HG02798 (cell line): ENCODE data around the gene NINL.

Source experiments
- ATAC-seq: cut with Tn5 transposase; IDR thresholded peaks from one replicate; pipeline ENCODE4 v1.9.1; 2021; ENCODE audit warnings: mild to moderate bottlenecking; ENCODE audit not compliant: unreplicated experiment, poor library complexity

NINL gene

DNA sequence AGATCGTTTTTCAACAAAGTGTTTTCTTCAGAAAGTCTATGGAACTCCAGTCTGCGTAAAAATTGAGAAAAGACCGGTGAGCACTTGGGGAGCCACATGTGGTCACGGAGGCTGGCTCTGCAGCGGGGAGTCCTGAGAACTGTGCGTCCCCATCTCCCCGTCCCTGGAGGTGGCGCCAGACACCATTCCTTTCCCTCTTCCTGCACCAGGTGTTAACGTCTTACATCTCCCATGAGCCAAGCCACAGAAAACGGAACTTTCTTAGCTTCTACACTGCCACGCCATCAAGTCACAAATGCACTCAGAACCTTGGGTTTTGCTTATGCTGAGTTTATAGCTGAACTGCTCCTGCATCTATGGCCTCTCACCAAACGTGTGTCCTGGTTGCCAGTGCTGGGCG, 115.3 kb downstream of the NINL start:
- peak; percentile 89 for ATAC-seq

DNA sequence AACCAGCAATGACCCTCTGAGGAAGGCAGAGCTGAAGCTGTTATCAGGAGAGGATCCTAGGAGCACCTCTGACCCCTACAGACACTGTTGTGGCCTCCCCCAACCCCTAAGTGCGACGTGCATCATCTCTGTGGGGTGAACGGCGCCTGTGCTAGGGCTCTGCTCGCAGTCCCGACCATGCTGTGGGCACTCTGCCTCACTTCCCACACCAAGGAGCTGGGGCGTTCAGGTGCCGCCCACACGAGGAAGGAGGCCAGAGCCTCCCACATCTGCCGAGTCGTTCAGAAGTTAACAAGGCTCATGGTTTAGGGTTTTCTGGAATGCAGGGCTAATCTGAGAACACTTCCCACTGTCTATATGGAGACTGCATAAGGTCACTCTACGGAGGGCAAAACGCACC, 115.8 kb downstream of the NINL start:
- no peak for ATAC-seq

DNA sequence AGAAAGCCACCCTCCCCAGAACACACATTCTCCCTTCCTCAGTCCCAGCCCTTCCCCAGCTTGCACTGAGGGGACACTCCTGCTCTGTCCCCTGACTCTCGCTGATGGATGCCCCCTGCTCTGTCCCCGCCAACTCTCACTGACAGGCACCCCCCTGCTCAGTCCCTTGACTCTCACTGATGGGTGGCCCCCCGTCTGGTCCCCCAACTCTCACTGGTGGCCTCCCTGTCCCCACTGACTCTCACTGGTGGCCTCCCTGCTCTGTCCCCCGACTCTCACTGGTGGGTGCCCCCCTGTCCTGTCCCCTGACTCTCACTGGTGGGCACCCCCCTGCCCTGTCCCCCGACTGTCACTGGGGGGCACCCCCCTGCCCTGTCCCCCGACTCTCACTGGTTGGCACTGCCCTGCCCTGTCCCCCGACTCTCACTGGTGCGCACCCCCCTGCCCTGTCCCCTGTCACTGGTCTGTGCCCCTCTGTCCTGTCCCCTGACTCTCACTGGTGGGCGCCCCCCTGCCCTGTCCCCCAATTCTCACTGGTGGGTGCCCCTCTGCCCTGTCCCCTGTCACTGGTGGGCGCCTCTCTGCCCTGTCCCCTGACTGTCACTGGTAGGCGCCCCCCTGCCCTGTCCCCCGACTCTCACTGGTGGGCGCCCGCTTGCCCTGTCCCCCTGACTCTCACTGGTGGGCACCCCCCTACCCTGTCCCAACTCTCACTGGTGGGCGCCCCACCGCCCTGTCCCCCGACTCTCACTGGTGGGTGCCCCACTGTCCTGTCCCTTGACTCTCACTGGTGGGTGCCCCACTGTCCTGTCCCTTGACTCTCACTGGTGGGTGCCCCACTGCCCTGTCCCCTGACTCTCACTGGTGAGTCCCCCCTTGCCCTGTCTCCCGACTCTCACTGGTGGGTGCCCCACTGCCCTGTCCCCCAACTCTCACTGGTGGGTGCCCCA, 116.9 kb downstream of the NINL start:
- no peak for ATAC-seq

DNA sequence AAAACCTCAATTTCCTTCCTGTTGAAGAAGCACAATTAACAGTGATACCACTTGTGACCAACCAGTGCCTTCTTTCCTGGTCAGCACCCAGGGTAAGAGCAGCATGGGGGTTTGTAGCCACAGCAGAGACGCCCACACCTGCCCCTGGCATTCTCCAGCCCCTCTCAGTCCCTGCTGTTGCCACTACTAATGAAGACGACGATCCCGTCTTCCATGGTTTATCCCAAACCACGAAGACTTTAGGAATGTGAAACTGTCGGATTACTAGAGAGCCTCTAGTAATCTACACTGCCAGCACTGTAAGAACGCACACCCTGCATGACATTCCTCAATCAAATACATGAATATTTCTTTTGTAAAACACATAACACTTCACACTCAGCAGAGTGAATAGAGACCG, 117.9 kb downstream of the NINL start:
- no peak for ATAC-seq

DNA sequence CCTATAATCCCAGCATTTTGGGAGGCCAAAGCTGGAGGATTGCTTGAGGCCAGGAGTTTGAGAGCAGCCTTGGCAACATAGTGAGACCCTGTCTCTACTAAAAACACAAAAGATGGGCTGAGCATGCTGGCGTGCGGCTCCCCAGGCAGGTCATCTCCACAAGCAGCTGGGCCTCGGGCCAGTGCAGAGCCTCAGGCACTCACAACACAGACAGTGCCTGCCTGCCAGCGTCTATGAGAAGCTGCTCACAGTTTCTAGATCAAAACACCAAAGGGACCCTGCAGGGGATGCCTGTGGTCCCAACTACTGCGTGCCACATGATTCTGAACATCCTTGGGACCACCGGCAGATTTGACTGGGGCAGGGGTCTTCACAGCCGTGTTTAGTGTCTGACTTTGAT, 118.5 kb downstream of the NINL start:
- ATAC-seq = no peak

DNA sequence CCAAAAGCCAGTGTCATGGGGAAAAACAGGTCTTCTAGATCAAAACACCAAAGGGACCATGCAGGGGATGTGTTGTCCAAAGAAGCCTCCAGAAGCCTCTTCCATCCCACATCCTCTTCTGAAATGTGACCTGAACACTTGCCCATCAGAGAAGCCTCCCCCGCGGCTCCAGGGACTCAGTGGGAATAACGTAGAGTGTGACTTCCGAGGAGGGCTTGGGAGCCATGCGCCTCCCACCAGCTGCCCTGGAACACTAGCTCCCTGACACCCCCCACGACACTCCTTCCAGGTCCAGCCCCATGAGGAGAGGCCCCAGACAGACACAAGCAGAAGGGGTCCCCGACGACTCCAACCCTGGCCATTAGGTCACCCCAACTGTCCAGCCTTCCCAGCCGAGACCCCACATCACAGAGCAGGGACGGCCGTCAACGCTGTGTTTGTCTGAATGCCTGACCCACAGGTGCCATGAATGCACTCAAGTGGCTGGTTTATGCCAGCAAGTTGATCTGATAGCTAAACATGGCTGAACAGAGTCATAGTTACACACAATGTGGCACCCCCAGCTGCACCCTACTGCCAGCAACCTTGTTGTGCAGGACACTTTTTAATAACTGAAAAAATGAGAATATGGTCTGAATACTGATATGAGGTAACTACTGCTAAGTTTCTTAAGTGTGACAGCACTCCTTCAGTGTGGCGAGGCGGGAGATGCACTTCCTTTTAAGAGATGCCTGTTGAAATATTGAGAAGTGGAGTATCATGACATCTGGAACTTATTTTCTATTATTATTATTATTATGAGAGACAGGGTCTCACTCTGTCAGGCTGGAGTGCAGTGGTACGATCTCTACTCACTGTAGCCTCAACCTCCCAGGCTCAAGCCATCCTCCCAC, 119.8 kb downstream of the NINL start:
- ATAC-seq = no peak

DNA sequence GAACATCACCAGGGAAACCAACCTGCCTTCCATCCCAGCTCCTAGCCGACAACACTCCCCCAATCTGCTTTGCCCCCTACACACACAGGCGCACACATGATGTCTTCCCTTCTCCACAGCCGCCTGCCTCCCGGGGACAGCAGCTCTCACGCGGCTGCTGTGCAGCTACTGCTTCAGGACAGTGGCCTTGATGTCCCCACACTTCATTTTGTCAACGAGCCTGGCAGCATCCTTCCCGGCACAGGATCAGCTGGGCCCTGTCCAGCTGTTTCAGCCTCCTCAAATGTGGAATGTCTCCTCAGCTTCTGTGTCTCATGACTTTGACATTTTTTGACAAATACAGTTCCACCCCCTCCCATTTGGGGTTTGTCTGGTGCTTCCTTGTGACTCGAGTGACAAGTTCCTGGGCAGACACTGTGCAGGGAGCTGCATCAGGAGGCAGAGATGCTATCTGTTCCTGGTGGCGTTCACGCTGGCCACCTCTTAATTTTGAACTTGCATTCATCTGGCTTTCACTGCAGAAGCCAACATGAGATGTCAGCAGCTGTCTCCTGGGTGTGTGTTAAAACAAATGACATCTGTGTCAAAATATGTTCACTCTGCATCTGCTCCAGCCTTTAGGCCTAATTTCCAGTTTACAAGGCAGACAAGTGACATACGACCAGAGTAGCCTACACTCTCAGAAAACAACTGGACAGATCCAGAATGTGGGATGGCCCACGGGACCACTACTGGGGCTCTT, 120.7 kb downstream of the NINL start:
- no peak for ATAC-seq

DNA sequence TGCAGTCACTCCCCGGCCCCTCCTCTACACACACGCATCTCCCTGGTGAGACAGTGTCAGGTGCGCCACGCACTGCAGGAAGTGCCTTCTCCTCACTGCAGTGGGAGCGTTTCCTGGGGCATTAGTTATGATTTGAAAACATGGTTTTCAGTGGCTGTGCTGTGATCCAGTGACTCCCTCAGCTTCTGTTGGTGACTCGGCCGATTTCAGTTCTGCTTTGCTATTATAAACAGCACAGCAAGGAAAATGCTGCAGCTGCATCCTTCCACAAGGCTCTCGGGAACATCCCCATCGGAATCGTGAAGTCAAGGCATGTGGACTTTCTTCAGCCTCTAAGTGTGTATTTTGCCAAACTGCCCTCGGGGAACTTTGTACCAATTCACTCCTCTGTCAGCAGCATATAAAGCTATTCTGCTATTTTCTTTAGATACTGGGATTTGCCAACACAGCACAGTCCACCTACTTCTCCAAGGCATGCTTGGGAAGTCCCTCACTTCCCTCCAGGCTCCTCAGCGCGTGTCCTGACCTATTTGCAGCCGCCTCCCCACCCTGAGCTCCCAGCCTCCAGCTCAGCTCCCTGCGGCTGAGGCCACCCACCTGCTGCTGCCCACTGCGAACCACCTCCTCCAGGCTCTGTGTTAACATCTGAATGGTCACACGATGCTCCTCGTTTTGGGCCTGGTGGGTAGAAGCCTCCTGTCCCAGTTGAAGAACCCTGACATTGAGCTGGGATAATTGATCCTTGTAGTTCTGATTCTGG, 123.4 kb downstream of the NINL start:
- ATAC-seq = no peak

DNA sequence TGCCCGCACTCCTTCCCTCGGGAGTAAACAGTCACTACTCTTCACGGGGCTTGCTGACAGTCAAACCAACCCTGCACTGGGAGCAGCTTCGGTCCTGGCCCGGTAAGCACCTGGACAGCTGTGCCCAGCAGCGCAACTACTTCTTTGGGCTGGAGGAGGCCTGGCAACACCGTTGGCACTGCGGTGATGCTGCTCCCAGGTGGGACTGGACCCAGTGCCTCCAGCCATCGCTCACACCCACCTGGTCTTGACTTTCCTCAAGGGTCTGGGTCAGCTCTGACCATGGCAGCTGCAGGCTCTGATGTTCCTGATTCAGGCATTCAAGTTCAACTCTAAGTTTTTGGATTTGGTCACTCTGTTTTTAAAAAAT, 124.1 kb downstream of the NINL start:
- ATAC-seq = no peak

DNA sequence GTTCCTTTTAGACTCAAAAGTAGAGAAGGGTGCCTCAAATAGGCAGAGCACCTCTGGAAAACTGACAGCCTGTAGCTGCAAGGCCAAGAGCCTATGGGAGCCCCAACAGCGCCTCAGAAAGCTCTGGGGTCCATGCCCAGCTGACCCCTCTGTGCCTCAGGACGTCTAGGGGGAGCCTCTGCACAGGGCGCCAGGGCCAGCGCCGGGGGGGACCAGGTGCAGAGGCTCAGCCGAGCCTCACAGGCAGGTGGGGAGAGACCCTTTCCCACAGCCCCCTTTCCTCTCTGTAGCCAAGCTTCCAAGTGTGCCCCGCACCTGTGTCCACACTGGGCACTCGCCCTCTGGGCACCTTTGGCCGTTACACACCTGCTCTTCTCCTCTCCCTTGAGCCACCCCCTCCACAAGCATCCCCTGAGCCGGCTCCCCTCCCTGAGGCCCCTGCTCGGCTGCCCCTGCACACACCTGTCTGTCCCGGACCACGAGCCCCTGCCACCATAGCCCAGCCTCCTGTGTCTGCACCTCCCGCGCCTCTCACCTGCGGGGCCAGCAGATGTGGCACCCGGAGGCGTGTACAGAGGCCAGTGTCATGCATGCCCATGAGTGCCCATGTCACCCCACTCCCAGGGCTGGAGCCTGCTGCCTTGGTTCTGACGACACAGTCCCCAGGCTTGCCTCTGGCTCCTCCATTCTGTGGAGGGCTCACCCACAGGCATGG, 124.6 kb downstream of the NINL start:
- no peak for ATAC-seq

DNA sequence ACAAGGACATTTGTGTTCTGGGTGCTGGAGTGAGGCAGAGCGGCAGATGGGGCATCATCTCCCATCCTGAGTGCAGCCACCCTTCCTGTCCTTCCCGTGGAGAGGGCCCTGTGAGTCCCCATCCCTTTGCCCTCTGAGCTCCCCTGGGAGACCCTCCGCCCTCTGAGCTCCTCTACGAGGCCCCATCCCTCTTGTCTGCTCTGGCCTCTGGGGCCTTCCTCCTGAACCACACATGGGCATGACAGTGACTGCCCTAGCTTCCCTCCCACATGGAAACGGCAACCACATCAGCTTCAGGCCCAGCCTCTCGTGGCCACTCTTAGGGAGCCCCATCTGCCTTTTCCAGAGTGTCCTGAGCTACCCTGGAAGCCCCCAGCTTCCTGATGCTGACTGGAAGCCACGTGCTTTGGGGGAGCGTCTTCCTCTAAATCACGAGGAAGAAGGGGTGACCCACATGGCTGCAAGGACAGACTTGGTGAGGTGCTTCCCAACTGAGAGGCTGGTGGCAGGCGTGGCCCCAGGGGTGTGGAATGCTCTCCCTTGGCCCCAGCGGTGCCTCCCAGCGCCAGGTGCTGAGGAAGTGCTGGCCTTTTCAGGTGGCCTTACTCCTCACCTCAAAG, 125.3 kb downstream of the NINL start:
- ATAC-seq = no peak

DNA sequence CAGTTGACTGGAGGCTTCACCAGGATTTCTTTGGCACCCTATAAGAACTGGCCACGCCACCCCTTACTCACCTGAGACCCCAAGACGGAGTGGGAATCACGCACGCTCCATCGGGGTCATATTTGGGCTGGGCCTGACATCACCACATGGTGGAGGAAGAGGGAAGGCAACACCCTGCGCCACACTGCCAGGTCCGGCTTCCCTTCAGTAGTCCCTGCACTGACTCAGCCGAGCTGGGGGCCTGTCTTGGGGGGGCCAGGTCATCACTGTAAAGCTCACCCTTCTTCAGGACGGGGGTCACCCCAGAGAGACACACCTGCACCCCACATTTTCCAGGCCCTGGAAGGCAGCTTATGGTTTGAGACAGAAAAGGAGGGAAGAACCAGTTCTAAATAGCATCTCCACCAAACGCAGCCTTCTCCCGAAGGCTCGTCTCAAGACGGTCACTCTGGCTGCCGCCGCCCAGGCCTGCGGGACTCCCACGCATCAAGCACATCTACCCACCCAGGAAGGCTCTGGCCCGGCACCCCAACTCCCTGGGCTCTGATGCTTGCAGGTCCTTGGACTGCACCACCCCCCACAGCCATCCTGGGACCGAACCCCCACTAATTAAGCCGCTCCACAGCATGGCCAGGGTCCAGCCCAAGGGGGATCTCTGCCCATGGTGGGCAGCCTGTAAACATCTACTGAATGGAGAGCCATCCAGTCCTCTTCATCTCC, 126.1 kb downstream of the NINL start:
- ATAC-seq = no peak

DNA sequence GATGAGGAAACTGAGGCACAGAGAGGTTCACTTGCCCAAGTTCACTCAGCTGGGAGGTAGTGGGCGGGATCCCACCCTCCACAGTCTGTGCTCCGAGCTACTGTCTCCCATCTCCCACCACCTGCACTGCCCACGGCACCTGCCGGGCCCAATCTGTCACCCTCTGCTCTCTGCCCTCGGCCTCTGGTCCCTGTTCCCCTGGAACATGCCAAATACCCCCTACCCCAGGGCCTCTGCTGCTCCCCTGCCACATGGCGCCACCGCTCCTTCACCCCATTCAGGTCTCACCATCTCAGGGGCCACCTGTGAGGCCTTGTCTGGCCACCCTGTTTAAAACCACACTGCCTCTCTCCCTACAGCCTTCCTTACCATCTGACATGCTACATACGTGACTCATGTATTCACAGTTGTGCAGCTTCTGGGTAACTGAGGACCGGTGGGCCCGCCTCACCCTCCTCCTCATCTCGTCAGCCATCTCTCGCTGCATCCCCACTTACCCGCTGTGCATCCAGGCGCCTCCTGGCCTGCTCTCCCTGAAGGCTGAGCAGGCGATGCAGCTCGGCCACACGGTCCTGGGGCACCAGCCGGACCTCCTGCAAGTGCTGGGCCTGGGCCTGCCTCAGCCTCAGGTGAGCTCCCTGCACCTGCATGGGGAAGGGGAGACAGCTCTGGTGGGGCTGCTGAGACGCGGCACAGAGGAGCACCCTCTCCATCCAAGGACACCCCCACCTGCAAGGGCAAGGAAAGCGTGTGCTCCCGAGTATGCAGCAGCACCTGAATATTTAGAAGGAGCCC, 127.2 kb downstream of the NINL start:
- no peak for ATAC-seq

DNA sequence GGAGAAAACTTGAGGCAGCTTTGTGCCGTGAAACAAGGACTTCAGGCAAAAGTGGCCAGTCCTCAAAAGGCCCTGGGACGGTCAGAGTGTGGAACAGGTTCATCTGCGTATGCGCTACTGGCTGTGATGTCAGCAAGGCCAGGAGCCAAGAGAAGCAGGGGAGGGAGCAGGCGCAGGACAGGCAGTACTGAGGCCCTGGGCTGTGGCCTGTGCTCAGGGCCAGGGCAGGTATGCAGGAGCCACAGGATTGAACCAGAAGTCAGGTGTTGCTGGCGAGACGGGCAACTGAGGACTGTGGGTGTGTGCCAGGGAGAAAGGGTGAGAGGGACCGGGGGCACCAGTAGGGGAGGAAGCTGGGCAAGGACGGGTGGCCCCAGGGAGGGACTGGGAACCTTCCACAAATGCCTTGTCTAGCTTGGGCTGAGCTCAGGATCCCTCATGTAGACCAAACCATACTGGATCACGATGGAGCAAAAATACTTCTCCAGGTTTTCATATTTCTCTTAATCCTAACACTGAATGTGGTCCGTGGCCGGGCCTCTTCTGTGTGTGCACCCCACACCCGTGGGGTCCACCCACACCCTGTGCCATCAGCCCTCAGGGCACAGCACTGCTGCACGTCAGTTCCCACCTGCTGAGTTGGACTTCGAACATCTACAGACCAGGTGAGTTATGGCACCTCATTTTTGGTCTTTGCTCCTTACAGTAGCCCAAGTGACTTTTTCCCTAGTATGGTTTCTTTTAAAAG, 131.0 kb downstream of the NINL start:
- no peak for ATAC-seq

DNA sequence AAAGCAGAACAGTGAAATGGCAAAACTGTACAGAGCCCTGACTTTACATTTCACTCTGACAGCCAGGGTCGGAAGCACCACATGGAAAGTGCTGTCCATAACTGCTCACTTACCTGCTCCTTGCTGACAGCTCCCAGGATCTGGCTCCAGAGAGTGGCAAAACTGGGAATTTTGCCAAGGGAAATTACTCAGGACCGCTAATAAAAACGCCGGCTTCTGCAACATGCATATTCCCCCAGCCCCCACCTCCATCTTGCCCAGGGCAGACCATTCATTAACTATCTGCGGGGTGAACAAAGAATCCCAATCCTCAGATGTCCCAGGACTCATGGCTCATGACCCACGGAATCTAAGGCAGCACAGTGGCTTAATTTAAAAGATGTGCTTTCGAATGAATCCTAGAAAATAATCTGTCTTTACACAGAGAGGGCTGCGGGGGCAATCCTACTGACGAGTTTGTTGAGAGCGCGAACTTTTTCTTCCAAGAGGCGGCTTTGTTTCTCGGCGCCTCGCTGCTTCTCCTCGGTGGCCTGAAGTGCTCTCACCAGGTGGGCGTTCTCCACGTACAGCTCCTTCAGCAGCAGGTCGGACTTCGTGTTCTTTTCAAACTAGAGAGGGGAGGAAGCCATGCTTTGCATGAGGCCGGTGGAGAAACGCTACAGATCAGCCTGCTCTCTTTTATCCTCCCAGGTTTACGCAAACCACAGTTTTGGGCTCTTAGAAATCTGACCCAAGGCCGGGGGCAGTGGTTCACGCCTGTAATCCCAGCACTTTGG, 132.1 kb downstream of the NINL start:
- no peak for ATAC-seq

DNA sequence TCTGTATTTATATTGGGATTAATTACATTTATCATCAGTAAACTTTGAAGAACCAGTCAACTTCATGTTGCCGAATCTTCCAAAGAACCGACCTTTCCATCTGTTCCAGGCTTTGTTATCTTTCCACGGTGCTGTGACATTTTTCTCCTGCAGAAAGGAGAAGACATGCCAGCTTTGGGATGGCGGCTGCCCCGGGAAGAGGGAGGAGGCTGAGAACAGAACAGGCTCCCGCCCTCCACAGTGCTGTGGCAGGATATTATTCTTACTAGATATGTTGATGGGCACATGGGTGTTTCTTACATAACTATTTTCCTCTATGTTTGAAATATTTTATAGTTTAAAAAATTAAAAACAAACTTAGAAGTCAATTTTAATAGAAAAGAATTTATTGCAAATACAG, 133.0 kb downstream of the NINL start:
- ATAC-seq = no peak
